GM19099 (cell line): ENCODE measurements around the gene DPH2.

Source experiments
- POLR2A ChIP-seq: IDR thresholded peaks from 3 replicates; pipeline ENCODE4 v1.6.1; 2011; ENCODE audit warnings: low read depth; ENCODE audit not compliant: insufficient read length; ENCODE audit errors: extremely low read depth

The DPH2 gene

GRCh38 chr1:43973981-43974442, 4.2 kb downstream of the DPH2 start:
- TF ChIP-seq POLR2A, result no peak

GRCh38 chr1:43974443-43975248, 4.8 kb downstream of the DPH2 start, which contains the start of gene ATP6V0B:
Gene ATP6V0B (plus strand): TSS chr1:43974960. CDS start chr1:43975041, 81 bp downstream.
- TF ChIP-seq POLR2A, result peak; percentile 84

- TF ChIP-seq POLR2A, result no peak
Observed at GRCh38 chr1:43975249-43975961, 5.6 kb downstream of the DPH2 start.

- TF ChIP-seq POLR2A, result no peak
Observed at GRCh38 chr1:43976045-43976444, 6.2 kb downstream of the DPH2 start.

GRCh38 chr1:43976890-43977289, 7.1 kb downstream of the DPH2 start:
- TF ChIP-seq POLR2A, result no peak

GRCh38 chr1:43977376-43978263, 7.8 kb downstream of the DPH2 start:
- TF ChIP-seq POLR2A, result no peak

- no peak for TF ChIP-seq POLR2A
Observed at GRCh38 chr1:43978264-43978550, 8.4 kb downstream of the DPH2 start.

GRCh38 chr1:43978551-43979260, 8.9 kb downstream of the DPH2 start, which contains the start of gene B4GALT2:
Gene B4GALT2 (plus strand): TSS chr1:43979210. CDS start chr1:43981161, 1,951 bp downstream.
- TF ChIP-seq POLR2A, result peak; percentile 15

GRCh38 chr1:43979261-43979527, 9.4 kb downstream of the DPH2 start:
- no peak for TF ChIP-seq POLR2A

GRCh38 chr1:43979528-43980254, 9.9 kb downstream of the DPH2 start:
- no peak for TF ChIP-seq POLR2A

- no peak for TF ChIP-seq POLR2A
Observed at GRCh38 chr1:43980255-43981134, 10.7 kb downstream of the DPH2 start.

- no peak for TF ChIP-seq POLR2A
Observed at GRCh38 chr1:43981135-43981491, 11.3 kb downstream of the DPH2 start.

GRCh38 chr1:43981636-43982035, 11.8 kb downstream of the DPH2 start:
- TF ChIP-seq POLR2A, result no peak
